NT2/D1 (cell line): ENCODE results near the gene SRM.

Source experiments
- SUZ12 ChIP-seq: IDR thresholded peaks from 2 replicates; pipeline ENCODE4 v1.6.1; 2011; ENCODE audit not compliant: insufficient read length, insufficient read depth; ENCODE audit errors: extremely low read depth
- YY1 ChIP-seq: IDR thresholded peaks from 2 replicates; pipeline ENCODE4 v1.6.1; 2011; ENCODE audit not compliant: insufficient read length, insufficient read depth
- ZNF274 ChIP-seq: IDR thresholded peaks from 2 replicates; pipeline ENCODE4 v1.6.1; 2011; ENCODE audit warnings: mild to moderate bottlenecking, low read depth, low read length

GRCh38 chr1:11056504-11056903, 3.3 kb downstream of the SRM start:
- TF ChIP-seq YY1 = no peak
- no peak for TF ChIP-seq SUZ12
- TF ChIP-seq ZNF274 = no peak
